Erythroblast (primary cell): ENCODE results near the gene SCNN1A.

Experiments used
- GATA1 ChIP-seq: IDR thresholded peaks from 2 replicates; pipeline ENCODE4 v1.6.1; 2011; ENCODE audit warnings: low read depth, mild to moderate bottlenecking, control low read depth, low read length, moderate library complexity
- POLR2A ChIP-seq: IDR thresholded peaks from 2 replicates; pipeline ENCODE4 v1.6.1; 2011; ENCODE audit warnings: mild to moderate bottlenecking, low read length

- TF ChIP-seq POLR2A: no peak
- no peak for TF ChIP-seq GATA1
Measured at GRCh38 chr12:6386038-6386437, 10.7 kb upstream of the SCNN1A start.
